HepG2 (cell line): Measurements from ENCODE around the gene TEDC2. TPM values are rescaled to one million over a fixed set of nuclear protein-coding genes. Genes with fewer than 3 reads are reported as not detected.

Experiments
- FOXK1 ChIP-seq: sonication (generic); formaldehyde crosslinking; IDR thresholded peaks from 2 replicates; pipeline ENCODE4 v1.4.0; 2020; ENCODE audit warnings: low read depth, missing genetic modification reagents, borderline replicate concordance
- GTF3A ChIP-seq: sonication (generic); formaldehyde crosslinking; conservative IDR thresholded peaks from 2 replicates; pipeline ENCODE4 v1.4.0; 2020; ENCODE audit warnings: mild to moderate bottlenecking, missing genetic modification reagents
- HOXA3 ChIP-seq: sonication (generic); formaldehyde crosslinking; IDR thresholded peaks from 2 replicates; pipeline ENCODE4 v1.5.0; 2020; ENCODE audit warnings: missing genetic modification reagents
- HOXA9 ChIP-seq: sonication (generic); formaldehyde crosslinking; IDR thresholded peaks from 2 replicates; pipeline ENCODE4 v1.8.1; 2022; ENCODE audit warnings: missing genetic modification reagents, mild to moderate bottlenecking, moderate library complexity, borderline replicate concordance
- IKZF1 ChIP-seq: fragments of 450-650 bp; IDR thresholded peaks from 2 replicates; pipeline ENCODE4 v1.7.1; 2016
- KLF16 ChIP-seq, 2 experiments: sonication (generic) in 1 of 2; formaldehyde crosslinking in 1 of 2; IDR thresholded peaks; 2 replicates each; pipeline versions ENCODE4 v1.6.1 to v1.8.0; 2016 to 2023; ENCODE audit warnings: missing genetic modification reagents in 2 of 2, missing compliant biosample characterization in 1 of 2
- MED8 ChIP-seq: sonication (generic); formaldehyde crosslinking; IDR thresholded peaks from 2 replicates; pipeline ENCODE4 v1.8.1; 2023; ENCODE audit warnings: mild to moderate bottlenecking, missing genetic modification reagents; ENCODE audit not compliant: insufficient replicate concordance
- NONO ChIP-seq, 2 experiments: fragments of 450-650 bp in 1 of 2; sonication (generic) in 1 of 2; formaldehyde crosslinking in 1 of 2; IDR thresholded peaks in 1 of 2; conservative IDR thresholded peaks in 1 of 2; 2 replicates each; pipeline versions ENCODE4 v1.6.1 to v1.8.0; 2017 to 2022; ENCODE audit warnings: mild to moderate bottlenecking in 1 of 2, missing genetic modification reagents in 1 of 2, moderate library complexity in 1 of 2
- PATZ1 ChIP-seq: sonication (generic); formaldehyde crosslinking; IDR thresholded peaks from 2 replicates; pipeline ENCODE4 v1.4.0; 2020; ENCODE audit warnings: missing genetic modification reagents
- POLR2AphosphoS5 ChIP-seq: IDR thresholded peaks from 2 replicates; pipeline ENCODE4 v1.6.1; 2012; ENCODE audit warnings: low read depth, low read length
- PRDM4 ChIP-seq: sonication (generic); formaldehyde crosslinking; IDR thresholded peaks from 2 replicates; pipeline ENCODE4 v1.9.0; 2021; ENCODE audit warnings: missing genetic modification reagents, borderline replicate concordance
- PRPF4 ChIP-seq: fragments of 200-400 bp; formaldehyde crosslinking; IDR thresholded peaks from 2 replicates; pipeline ENCODE4 v1.6.1; 2016; ENCODE audit warnings: low read length, low read depth; ENCODE audit not compliant: poor library complexity, severe bottlenecking
- SP1 ChIP-seq, 2 experiments: fragments of 450-650 bp in 1 of 2; sonication (generic) in 1 of 2; formaldehyde crosslinking in 1 of 2; IDR thresholded peaks; 2 replicates each; pipeline versions ENCODE4 v1.4.0 to v1.6.1; 2016 to 2020; ENCODE audit warnings: missing genetic modification reagents in 1 of 2
- SP140L ChIP-seq: sonication (generic); formaldehyde crosslinking; IDR thresholded peaks from 2 replicates; pipeline ENCODE4 v1.4.0; 2020; ENCODE audit warnings: missing genetic modification reagents, borderline replicate concordance
- STAG1 ChIP-seq: sonication (generic); formaldehyde crosslinking; IDR thresholded peaks from 2 replicates; pipeline ENCODE4 v1.4.0; 2020; ENCODE audit warnings: missing genetic modification reagents
- TCF7 ChIP-seq: sonication (generic); IDR thresholded peaks from 2 replicates; pipeline ENCODE4 v1.6.1; 2016; ENCODE audit warnings: antibody characterized with exemption, low read depth
- ZFP36 ChIP-seq: fragments of 150-350 bp; IDR thresholded peaks from 2 replicates; pipeline ENCODE4 v1.6.1; 2018; ENCODE audit warnings: borderline replicate concordance, low read length, low read depth; ENCODE audit not compliant: partially characterized antibody
- ZNF234 ChIP-seq: sonication (generic); formaldehyde crosslinking; conservative IDR thresholded peaks from 2 replicates; pipeline ENCODE4 v1.5.1; 2020; ENCODE audit warnings: mild to moderate bottlenecking, missing genetic modification reagents
- ZNF317 ChIP-seq: sonication (generic); formaldehyde crosslinking; IDR thresholded peaks from 2 replicates; pipeline ENCODE4 v1.5.0; 2020; ENCODE audit warnings: mild to moderate bottlenecking, missing genetic modification reagents
- ZNF326 ChIP-seq: sonication (generic); formaldehyde crosslinking; IDR thresholded peaks from 2 replicates; pipeline ENCODE4 v1.4.0; 2020; ENCODE audit warnings: missing genetic modification reagents, borderline replicate concordance
- ZNF441 ChIP-seq: sonication (generic); formaldehyde crosslinking; IDR thresholded peaks from 2 replicates; pipeline ENCODE4 v1.7.0; 2021; ENCODE audit warnings: missing genetic modification reagents, borderline replicate concordance
- ZNF550 ChIP-seq: sonication (generic); formaldehyde crosslinking; IDR thresholded peaks from 2 replicates; pipeline ENCODE4 v1.4.0; 2020; ENCODE audit warnings: mild to moderate bottlenecking, missing genetic modification reagents, borderline replicate concordance
- ZNF768 ChIP-seq: sonication (generic); formaldehyde crosslinking; IDR thresholded peaks from 2 replicates; pipeline ENCODE4 v1.4.0; 2020; ENCODE audit warnings: missing genetic modification reagents
- ZZZ3 ChIP-seq: sonication (generic); formaldehyde crosslinking; IDR thresholded peaks from 2 replicates; pipeline ENCODE4 v1.4.0; 2020; ENCODE audit warnings: missing genetic modification reagents, mild to moderate bottlenecking, borderline replicate concordance
- polyA plus RNA-seq, 8 experiments: library from polyadenylated mRNA; depleted of rRNA in 3 of 8; stranded (reverse) in 7 of 8; unstranded in 1 of 8; fragments of >200 nt; fragmentation: Illumina TruSeq in 4 of 8; extraction: Trizol in 4 of 8; gene quantifications; 2 replicates each; pipeline versions ENCODE4 v1.2.1 to v1.2.3, GENCODE V29; 2011 to 2016; ENCODE audit warnings: low read depth in 4 of 8, missing spikeins in 1 of 8, mixed read lengths in 1 of 8; ENCODE audit not compliant: insufficient read depth in 1 of 8
- total RNA-seq, 5 experiments: library from RNA; depleted of rRNA; stranded (reverse); fragments of >200 nt; fragmentation: Illumina TruSeq; extraction: Trizol; gene quantifications; 2 replicates each; pipeline ENCODE4 v1.2.3, GENCODE V29; 2016; ENCODE audit warnings: low read depth in 1 of 5

Gene TEDC2
- total and polyA plus RNA-seq, 2 of the 13 experiments (the other 11 are each of a cell fraction or from before 2014, with no cell fraction given) = 6.2 to 24.4 TPM

GRCh38 chr16:2513405-2514332 is 53.8 kb downstream of the TEDC2 start, which contains the start of gene ATP6V0C (continued):
- TF ChIP-seq KLF16 (CRISPR knock-in tag; IDR thresholded peaks at IDR 0.05) = peak in 1 of 2 experiments; percentile 55; a peak in 1 of 4 replicates
- TF ChIP-seq ZNF550 (CRISPR knock-in tag) = no peak
- 0 out of 2 replicates have a peak, but pooled peaks have one; percentile 2 for TF ChIP-seq ZNF768 (CRISPR knock-in tag)
- TF ChIP-seq GTF3A = no peak
- TF ChIP-seq HOXA9 (CRISPR knock-in tag) = no peak
- no peak for TF ChIP-seq ZNF317 (CRISPR knock-in tag)
- TF ChIP-seq STAG1 (CRISPR knock-in tag) = no peak
- peak; percentile 20 for TF ChIP-seq MED8 (CRISPR knock-in tag)
- TF ChIP-seq ZFP36 = no peak
- peak; percentile 63; the same call in 1 of the 2 replicates for TF ChIP-seq POLR2AphosphoS5
- TF ChIP-seq ZNF441 (CRISPR knock-in tag) = 0 out of 2 replicates have a peak, but pooled peaks have one; percentile 18
- peak; percentile 2; the same call in 1 of the 2 replicates for TF ChIP-seq PATZ1 (CRISPR knock-in tag)
- TF ChIP-seq ZZZ3 = peak; percentile 3; the same call in 1 of the 2 replicates
- TF ChIP-seq ZNF234 (CRISPR knock-in tag) = peak; percentile 37; the same call in 1 of the 2 replicates
- no peak for TF ChIP-seq PRPF4
- no peak for TF ChIP-seq PRDM4 (CRISPR knock-in tag)
- no peak for TF ChIP-seq ZNF326 (CRISPR knock-in tag)
- TF ChIP-seq SP140L (CRISPR knock-in tag) = no peak
- TF ChIP-seq NONO (IDR thresholded peaks at IDR 0.05) = no peak
- peak; percentile 58 for TF ChIP-seq NONO (CRISPR knock-in tag; conservative IDR thresholded peaks at IDR 0.05)
- TF ChIP-seq SP1 (IDR thresholded peaks at IDR 0.05) = no peak
- TF ChIP-seq SP1 (CRISPR knock-in tag; IDR thresholded peaks at IDR 0.05) = peak; percentile 76
- TF ChIP-seq IKZF1 = no peak
- TF ChIP-seq FOXK1 = peak; percentile 68; the same call in 1 of the 2 replicates
- peak; percentile 97 for TF ChIP-seq HOXA3
- no peak for TF ChIP-seq TCF7
